ENCODE measurements around the gene KAT7.

Gene KAT7

GRCh38 chr17:49861150-49861884 is 72.8 kb downstream of the KAT7 start:
- H3K27ac ChIP-seq, result no peak overlapping the region
- no peak for DNase-seq (ENCODE audit: low read depth, low spot score)

- H3K27ac ChIP-seq, result no peak overlapping the region
Observed at GRCh38 chr17:49862781-49863331, 74.4 kb downstream of the KAT7 start.

GRCh38 chr17:49866019-49866380 is 77.5 kb downstream of the KAT7 start:
- no peak for DNase-seq (ENCODE audit: low read depth, low spot score)
- no peak overlapping the region for H3K27ac ChIP-seq

More at GRCh38 chr17:49862781-49863331, 74.4 kb downstream of the KAT7 start:
- no peak for DNase-seq (ENCODE audit: low read depth, low spot score)

GRCh38 chr17:49866882-49867413 is 78.5 kb downstream of the KAT7 start:
- H3K27ac ChIP-seq, result no peak overlapping the region
- no peak for DNase-seq (ENCODE audit: low read depth, low spot score)

- no peak for DNase-seq (ENCODE audit: low read depth, low spot score)
- no peak overlapping the region for H3K27ac ChIP-seq
Observed at GRCh38 chr17:49869038-49869374, 80.5 kb downstream of the KAT7 start.

GRCh38 chr17:49870298-49870697 is 81.8 kb downstream of the KAT7 start:
- no peak for DNase-seq (ENCODE audit: low read depth, low spot score)

GRCh38 chr17:49871211-49871610 is 82.7 kb downstream of the KAT7 start:
- H3K27ac ChIP-seq, result no peak overlapping the region
- DNase-seq (ENCODE audit: low read depth, low spot score), result no peak

More at GRCh38 chr17:49870298-49870697, 81.8 kb downstream of the KAT7 start:
- no peak overlapping the region for H3K27ac ChIP-seq

- no peak for DNase-seq (ENCODE audit: low read depth, low spot score)
- no peak overlapping the region for H3K27ac ChIP-seq
Observed at GRCh38 chr17:49872754-49873377, 84.4 kb downstream of the KAT7 start.

GRCh38 chr17:49873466-49873865 is 85.0 kb downstream of the KAT7 start:
- no peak overlapping the region for H3K27ac ChIP-seq
- no peak for DNase-seq (ENCODE audit: low read depth, low spot score)

GRCh38 chr17:49873926-49874325 is 85.4 kb downstream of the KAT7 start:
- no peak for DNase-seq (ENCODE audit: low read depth, low spot score)
- no peak overlapping the region for H3K27ac ChIP-seq

- no peak overlapping the region for H3K27ac ChIP-seq
- DNase-seq (ENCODE audit: low read depth, low spot score), result no peak
Observed at GRCh38 chr17:49874911-49875310, 86.4 kb downstream of the KAT7 start.

GRCh38 chr17:49875685-49876084 is 87.2 kb downstream of the KAT7 start:
- DNase-seq (ENCODE audit: low read depth, low spot score), result no peak
- no peak overlapping the region for H3K27ac ChIP-seq

- H3K27ac ChIP-seq, result no peak overlapping the region
- no peak for DNase-seq (ENCODE audit: low read depth, low spot score)
Observed at GRCh38 chr17:49878931-49879904, 90.7 kb downstream of the KAT7 start.

- no peak overlapping the region for H3K27ac ChIP-seq
- DNase-seq (ENCODE audit: low read depth, low spot score), result no peak
Observed at GRCh38 chr17:49880291-49881053, 92.0 kb downstream of the KAT7 start.

GRCh38 chr17:49881054-49881402 is 92.5 kb downstream of the KAT7 start:
- DNase-seq (ENCODE audit: low read depth, low spot score), result no peak
- no peak overlapping the region for H3K27ac ChIP-seq

- H3K27ac ChIP-seq, result no peak overlapping the region
- no peak for DNase-seq (ENCODE audit: low read depth, low spot score)
Observed at GRCh38 chr17:49882434-49882833, 94.0 kb downstream of the KAT7 start.

All from epithelial cell of prostate (primary cell).